Adrenal gland (tissue), 12 donors: ENCODE results near the gene C19orf25. TPM values are rescaled to one million over a fixed set of nuclear protein-coding genes. Genes with fewer than 3 reads are reported as not detected.

Experiments used
- DNase-seq, 7 donors: peaks; one replicate each; pipeline ENCODE4 v3.0.0-alpha.2; 2019 to 2020
- H3K27ac ChIP-seq, 5 donors: fragments of 200-600 bp; sonication (generic) in 4 of 5; 1 replicate in 3 of 5; 2 replicates in 2 of 5; pipeline versions ENCODE4 v1.5.1 to v1.8.0; 2016 to 2020; ENCODE audit warnings: mild to moderate bottlenecking in 1 of 5
- H3K27me3 ChIP-seq: fragments of 200-600 bp; 2 replicates; pipeline ENCODE4 v1.8.0; 2021
- H3K36me3 ChIP-seq, 2 donors: fragments of 200-600 bp; replicated peaks in 1 of 2; 1 replicate in 1 of 2; 2 replicates in 1 of 2; pipeline versions ENCODE4 v1.5.1 to v1.8.0; 2018 to 2022
- H3K4me1 ChIP-seq, 2 donors: fragments of 200-600 bp; replicated peaks in 1 of 2; 1 replicate in 1 of 2; 2 replicates in 1 of 2; pipeline versions ENCODE4 v1.5.1 to v1.8.0; 2018 to 2021
- H3K4me3 ChIP-seq, 4 donors: fragments of 200-600 bp; sonication (generic) in 3 of 4; one replicate each; pipeline ENCODE4 v1.5.1; 2016 to 2018
- H3K9me3 ChIP-seq, 3 donors: fragments of 200-600 bp; sonication (generic) in 1 of 3; replicated peaks in 1 of 3; 1 replicate in 2 of 3; 2 replicates in 1 of 3; pipeline versions ENCODE4 v1.5.1 to v1.8.0; 2016 to 2021
- POLR2A ChIP-seq, 2 donors: fragments of 450-650 bp; IDR thresholded peaks; one replicate each; pipeline ENCODE4 v1.6.1; 2017; ENCODE audit warnings: antibody characterized with exemption in 2 of 2, mild to moderate bottlenecking in 2 of 2, moderate library complexity in 1 of 2
- WGBS, 4 donors: extraction: QIAGEN DNeasy Blood & Tissue Kit in 2 of 4; methylation state at CpG; one replicate each; pipeline versions ENCODE4 v1.1.5 to v1.1.7; 2013 to 2017; 5-methylcytosine and 5-hydroxymethylcytosine counted together
- intact Hi-C, 2 donors: fragments of 100-400 bp; cut with DNase I; formaldehyde crosslinking; loops; one replicate each; pipeline versions ENCODE4 v1.14.1 to v1.15.0; 2022 to 2023
- polyA plus RNA-seq, 3 donors: library from polyadenylated mRNA; stranded (reverse); fragments of 200-250 nt in 2 of 3; fragments of 350-450 nt in 1 of 3; fragmentation: Illumina TruSeq in 1 of 3; extraction: RNeasy Lipid Tissue Mini Kit (QIAGEN cat#74804) in 1 of 3; gene quantifications; one replicate each; pipeline ENCODE4 v1.2.3, GENCODE V29; 2013 to 2014
- total RNA-seq, 9 donors: library from RNA; depleted of rRNA in 4 of 9; stranded (reverse); fragments of >200 nt in 4 of 9; fragments of 120-200 nt in 1 of 9; fragmentation: NEBNext Ultra II Directional in 1 of 9; extraction: Animal tissue kit (Norgen Biotek cat#: 25700) in 1 of 9; gene quantifications; one replicate each; pipeline versions ENCODE4 v1.1.0 to v1.2.4, GENCODE V29; 2013 to 2023
- TF ChIP-seq, protein P1 (sequence below), 6 experiments: fragments of 450-650 bp in 4 of 6; fragments of 200-600 bp in 2 of 6; sonication (generic) in 1 of 6; IDR thresholded peaks; 1 replicate in 5 of 6; 2 replicates in 1 of 6; pipeline versions ENCODE4 v1.5.1 to v1.8.0; 2016 to 2021; ENCODE audit warnings: antibody characterized with exemption in 6 of 6, mild to moderate bottlenecking in 2 of 6, moderate library complexity in 1 of 6
- donor health status: healthy with polysubstance abuse.
- donor health status: Bipolar disorder and iron deficiency.
- donor health status: DM: yes; HTN: yes; CAD: no.
- donor health status: DM: no; HTN: no; CAD: no.
- donor health status: DM: no; HTN: no; CAD: no.
- donor health status: DM: yes; HTN: yes; CAD: no.

The C19orf25 gene
- total and polyA plus RNA-seq, 12 donors: 6.0 to 60.4 (median 34.7) TPM

DNA sequence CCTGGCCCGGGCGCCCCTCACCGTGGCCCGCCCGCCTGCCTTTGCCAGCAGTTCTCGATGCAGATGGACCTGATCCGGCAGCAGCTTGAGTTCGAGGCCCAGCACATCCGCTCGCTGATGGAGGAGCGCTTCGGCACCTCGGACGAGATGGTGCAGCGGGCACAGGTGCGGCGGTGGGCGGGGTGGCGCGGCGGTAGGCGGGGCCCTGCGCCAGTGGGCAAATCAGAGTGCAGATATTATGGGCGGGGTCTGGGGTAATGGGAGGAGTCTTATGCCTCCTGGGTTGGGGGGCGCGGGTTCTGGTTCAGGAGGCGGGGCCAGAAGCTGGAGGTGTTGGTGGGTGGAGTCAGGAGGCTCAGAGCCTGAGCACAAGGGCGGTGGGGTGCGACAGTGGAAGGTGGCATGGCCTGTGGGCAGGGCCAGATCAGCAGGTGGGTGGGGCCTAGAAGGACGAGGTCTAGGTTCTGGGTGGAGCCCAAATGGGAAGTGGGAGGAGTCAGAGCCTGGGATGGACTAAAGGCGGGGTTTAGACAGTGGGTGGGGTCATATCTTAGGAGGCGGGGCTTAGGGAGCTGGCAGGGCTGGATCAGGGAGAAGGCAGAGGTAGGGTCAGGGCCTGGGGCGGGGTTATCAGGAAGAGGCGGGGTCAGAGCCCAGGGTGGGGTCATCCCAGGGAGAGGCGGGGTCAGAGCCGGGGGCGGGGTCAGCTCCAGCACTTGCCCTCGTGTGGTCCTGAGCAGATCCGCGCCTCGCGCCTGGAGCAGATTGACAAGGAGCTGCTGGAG, 23.5 kb downstream of the C19orf25 start:
- no peak overlapping the region for H3K4me3 ChIP-seq
- TF ChIP-seq POLR2A (IDR thresholded peaks at IDR 0.05): no peak
- TF ChIP-seq, protein P1, sequence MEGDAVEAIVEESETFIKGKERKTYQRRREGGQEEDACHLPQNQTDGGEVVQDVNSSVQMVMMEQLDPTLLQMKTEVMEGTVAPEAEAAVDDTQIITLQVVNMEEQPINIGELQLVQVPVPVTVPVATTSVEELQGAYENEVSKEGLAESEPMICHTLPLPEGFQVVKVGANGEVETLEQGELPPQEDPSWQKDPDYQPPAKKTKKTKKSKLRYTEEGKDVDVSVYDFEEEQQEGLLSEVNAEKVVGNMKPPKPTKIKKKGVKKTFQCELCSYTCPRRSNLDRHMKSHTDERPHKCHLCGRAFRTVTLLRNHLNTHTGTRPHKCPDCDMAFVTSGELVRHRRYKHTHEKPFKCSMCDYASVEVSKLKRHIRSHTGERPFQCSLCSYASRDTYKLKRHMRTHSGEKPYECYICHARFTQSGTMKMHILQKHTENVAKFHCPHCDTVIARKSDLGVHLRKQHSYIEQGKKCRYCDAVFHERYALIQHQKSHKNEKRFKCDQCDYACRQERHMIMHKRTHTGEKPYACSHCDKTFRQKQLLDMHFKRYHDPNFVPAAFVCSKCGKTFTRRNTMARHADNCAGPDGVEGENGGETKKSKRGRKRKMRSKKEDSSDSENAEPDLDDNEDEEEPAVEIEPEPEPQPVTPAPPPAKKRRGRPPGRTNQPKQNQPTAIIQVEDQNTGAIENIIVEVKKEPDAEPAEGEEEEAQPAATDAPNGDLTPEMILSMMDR (IDR thresholded peaks at IDR 0.05): no peak
- H3K36me3 ChIP-seq: no peaks in the 10 kb centered on the region
- intact Hi-C loops: no loop called here
- peak in 5 of 7 donors; percentile 51 to 75 (median 67) for DNase-seq
- H3K27me3 ChIP-seq: peaks cover 51% of the 10 kb centered on the region
- no peaks in the 10 kb centered on the region for H3K9me3 ChIP-seq
- H3K4me1 ChIP-seq: no peaks in the 10 kb centered on the region
- H3K27ac ChIP-seq: no peak overlapping the region
- WGBS, 4 donors: 4 to 19% (median 10%) methylated on average over 14 to 42 of the region's 42 CpGs

DNA sequence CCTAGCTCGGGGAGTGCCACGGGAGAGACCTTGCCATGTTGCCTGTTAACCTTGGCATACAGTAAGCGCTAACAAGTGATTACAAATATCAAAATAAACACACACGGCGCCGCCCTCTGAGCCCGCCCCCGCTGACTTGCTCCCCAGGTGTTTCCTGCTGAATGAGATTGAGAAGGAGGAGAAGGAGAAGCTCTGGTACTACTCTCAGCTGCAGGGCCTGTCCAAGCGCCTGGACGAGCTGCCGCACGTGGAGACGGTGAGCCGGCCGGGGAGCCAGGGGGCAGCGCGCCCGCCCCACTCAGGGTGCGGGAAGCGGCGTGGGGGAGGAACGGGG, 24.0 kb downstream of the C19orf25 start:
- H3K27ac ChIP-seq: no peak overlapping the region
- H3K4me3 ChIP-seq: no peak overlapping the region
- no peaks in the 10 kb centered on the region for H3K9me3 ChIP-seq
- no peaks in the 10 kb centered on the region for H3K36me3 ChIP-seq
- TF ChIP-seq POLR2A (IDR thresholded peaks at IDR 0.05): no peak
- TF ChIP-seq, protein P1 (IDR thresholded peaks at IDR 0.05): no peak
- intact Hi-C loops: no loop called here
- WGBS, 4 donors: 4 to 23% (median 9%) methylated on average over 10 to 22 of the region's 22 CpGs
- no peak for DNase-seq
- no peaks in the 10 kb centered on the region for H3K4me1 ChIP-seq
- H3K27me3 ChIP-seq: peaks cover 56% of the 10 kb centered on the region

DNA sequence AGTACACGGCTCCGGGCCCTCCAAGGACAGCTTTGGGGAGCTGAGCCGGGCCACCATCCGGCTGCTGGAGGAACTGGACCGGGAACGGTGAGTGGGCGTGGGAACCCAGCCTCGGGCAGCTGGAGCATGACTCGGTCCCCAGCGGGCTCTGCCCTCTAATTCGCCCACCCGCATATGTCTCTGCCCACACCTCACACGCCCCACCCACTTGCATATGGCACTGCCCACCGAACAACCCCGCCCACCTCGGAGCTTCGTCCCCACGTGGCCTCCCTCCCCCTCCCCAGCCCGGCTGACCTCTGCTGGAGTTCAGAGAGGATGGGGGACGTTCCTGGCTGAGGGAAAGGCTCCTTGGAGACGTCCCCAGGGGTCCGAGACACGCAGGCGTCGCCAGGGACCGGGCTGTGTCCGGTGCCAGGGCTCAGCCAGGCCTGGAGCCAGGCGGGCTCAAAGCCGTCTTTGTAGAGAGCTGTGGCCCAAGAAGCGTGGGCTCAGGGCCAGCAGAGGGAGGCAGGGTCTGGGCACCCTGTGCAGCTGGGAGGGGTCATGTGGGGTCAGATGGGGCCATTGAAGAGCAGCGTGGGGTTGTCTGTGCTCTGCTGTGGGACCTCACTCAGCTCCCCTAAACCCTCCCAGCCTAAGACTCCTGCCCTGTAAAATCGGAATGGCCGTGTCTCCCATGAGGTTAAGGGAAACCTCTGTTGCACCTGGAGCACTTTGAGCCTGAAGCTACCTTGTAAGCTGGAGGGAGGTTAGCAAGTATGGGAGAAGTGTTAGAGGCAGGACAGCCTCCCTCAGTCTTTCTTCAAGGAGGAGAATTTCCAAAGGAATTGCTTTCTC, 25.3 kb downstream of the C19orf25 start:
- Histone ChIP-seq H3K9me3 (no peaks in the 10 kb centered on the region), H3K4me1 (no peaks in the 10 kb centered on the region), H3K27ac (no peak overlapping the region), H3K27me3 (peaks cover 65% of the 10 kb centered on the region), H3K36me3 (no peaks in the 10 kb centered on the region), H3K4me3 (no peak overlapping the region)
- intact Hi-C loops: no loop called here
- WGBS, 4 donors: 18 to 28% (median 26%) methylated on average over 5 to 33 of the region's 33 CpGs
- no peak for TF ChIP-seq POLR2A (IDR thresholded peaks at IDR 0.05)
- TF ChIP-seq, protein P1 (IDR thresholded peaks at IDR 0.05): peak in 1 of 6 experiments; percentile 19
- DNase-seq: peak in 1 of 7 donors; percentile 44

DNA sequence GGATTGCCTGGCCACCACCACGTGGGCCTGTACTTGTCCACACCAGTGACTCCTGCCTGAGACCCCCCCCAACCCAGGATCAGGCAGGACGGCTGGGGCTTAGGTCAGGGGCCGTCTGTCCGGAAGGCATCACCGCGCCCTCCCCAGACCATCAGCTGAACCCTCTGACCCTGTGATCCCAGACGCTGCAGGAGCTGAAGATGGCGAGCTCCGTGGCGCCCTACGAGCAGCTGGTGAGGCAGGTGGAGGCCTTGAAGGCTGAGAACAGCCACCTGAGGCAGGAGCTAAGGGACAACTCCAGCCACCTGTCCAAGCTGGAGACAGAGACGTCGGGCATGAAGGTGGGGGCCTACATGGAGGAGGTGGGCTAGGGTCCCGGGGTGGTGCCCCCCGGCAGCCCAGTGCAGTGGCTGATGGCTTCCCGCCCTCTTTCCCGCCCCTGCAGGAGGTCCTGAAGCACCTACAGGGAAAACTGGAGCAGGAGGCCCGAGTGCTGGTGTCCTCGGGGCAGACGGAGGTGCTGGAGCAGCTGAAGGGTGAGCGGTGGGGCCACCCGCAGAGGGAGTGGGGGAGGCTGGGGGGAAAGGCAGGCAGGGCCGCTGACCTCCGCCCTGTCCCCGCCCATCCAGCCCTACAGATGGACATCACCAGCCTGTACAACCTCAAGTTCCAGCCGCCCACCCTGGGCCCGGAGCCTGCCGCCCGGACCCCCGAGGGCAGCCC, 26.1 kb downstream of the C19orf25 start:
- Histone ChIP-seq H3K9me3 (no peaks in the 10 kb centered on the region), H3K27me3 (peaks cover 64% of the 10 kb centered on the region), H3K36me3 (no peaks in the 10 kb centered on the region), H3K27ac (peak overlapping the region in 1 of 5 donors; percentile 17), H3K4me1 (no peaks in the 10 kb centered on the region), H3K4me3 (no peak overlapping the region)
- intact Hi-C loops: no loop called here
- no peak for DNase-seq
- TF ChIP-seq POLR2A (IDR thresholded peaks at IDR 0.05): no peak
- TF ChIP-seq, protein P1 (IDR thresholded peaks at IDR 0.05): no peak
- WGBS, 4 donors: 46 to 56% (median 51%) methylated on average over 5 to 30 of the region's 30 CpGs
